Muscle of arm (tissue), 12 donors: ENCODE results near the gene RPL19. TPM values are rescaled to one million over a fixed set of nuclear protein-coding genes. Genes with fewer than 3 reads are reported as not detected.
A peak's percentile ranks its signal among the peaks of the same experiment; 100 is the strongest.
"Not testable (repeated sequence)": the region's sequence is repeated elsewhere in the genome, so short reads cannot be mapped to it uniquely, and the experiment has no call there.

Experiments used
- DNase-seq: peaks from one replicate; pipeline ENCODE4 v3.0.0-alpha.2; 2013
- polyA plus RNA-seq, 12 donors: library from polyadenylated mRNA; unstranded; fragments of 120-200 nt; gene quantifications; one replicate each; pipeline ENCODE4 v1.2.1, GENCODE V29; 2013; ENCODE audit not compliant: insufficient read length in 12 of 12

Gene RPL19
- polyA plus RNA-seq, 12 donors = 1,378 to 2,677 (median 2,441) TPM; not detected in 1

DNA sequence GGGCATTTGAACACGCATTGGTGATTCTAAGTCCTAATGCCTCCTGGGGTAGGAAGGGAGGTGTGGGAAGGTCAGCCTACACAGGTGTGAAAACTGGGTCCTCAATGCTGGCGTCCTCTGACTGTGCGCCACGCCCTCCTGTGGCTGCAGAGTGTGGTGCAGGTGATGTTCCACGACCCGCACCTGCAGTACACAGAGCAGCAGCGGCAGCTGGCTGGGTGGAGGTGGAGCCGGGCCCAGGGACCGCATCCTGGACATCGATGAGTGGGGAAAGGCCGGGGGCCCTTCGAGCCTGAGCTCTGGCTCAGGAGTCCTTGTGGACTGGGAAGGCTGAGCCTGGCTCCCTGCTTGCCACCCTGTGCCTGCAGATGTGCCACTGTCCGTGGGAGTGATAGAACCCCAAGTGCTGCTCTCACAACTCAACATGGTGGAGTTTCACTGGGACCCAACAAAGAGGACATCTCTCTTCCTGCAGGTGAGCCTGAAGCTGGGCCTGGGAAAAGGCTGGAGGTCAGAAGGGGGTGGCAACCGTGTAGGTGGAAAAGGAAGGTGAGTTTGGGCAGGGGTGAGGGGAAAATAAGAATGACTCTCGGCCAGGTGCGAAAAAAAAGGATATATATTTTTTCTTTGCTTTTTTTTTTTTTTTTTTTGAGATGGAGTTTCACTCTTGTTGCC lies 39.7 kb downstream of the RPL19 start:
- no peak for DNase-seq

DNA sequence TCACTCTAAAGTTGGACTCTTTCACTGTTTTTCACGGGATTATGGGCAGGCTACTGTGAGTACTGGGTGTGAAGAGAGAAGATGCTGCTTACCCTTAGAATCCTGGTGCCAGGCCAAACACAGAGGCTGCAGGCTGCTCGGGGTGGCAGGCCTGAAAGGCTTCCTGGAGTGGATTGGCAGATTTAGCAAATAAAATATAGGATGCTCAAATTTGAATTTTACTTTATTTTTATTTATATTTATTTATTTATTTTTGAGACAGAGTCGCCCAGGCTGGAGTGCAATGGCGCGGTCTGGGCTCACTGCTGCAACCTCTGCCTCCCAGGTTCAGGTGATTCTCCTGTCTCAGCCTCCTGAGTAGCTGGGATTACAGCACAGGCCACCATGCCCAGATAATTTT lies 40.5 kb downstream of the RPL19 start:
- DNase-seq = no peak

DNA sequence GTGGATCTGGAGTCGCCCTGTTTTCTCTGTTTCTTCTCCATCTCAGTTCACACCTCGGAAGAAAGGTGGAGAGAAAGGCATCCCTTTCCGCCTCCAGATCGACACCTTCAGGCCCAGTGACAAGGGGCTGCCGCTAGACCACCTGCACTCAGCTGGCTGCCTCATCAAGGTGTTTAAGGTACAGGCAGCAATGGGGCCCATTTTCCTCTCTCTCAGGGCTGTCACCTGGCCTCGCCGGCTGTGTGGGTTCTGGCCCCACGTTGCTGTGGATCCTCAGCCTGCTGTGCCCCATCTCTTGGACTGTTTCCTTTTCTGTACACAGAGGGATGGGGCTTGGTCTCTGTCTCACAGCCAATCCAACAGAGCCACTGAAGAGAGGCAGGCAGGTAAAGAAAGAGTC lies 43.1 kb downstream of the RPL19 start:
- DNase-seq = no peak

DNA sequence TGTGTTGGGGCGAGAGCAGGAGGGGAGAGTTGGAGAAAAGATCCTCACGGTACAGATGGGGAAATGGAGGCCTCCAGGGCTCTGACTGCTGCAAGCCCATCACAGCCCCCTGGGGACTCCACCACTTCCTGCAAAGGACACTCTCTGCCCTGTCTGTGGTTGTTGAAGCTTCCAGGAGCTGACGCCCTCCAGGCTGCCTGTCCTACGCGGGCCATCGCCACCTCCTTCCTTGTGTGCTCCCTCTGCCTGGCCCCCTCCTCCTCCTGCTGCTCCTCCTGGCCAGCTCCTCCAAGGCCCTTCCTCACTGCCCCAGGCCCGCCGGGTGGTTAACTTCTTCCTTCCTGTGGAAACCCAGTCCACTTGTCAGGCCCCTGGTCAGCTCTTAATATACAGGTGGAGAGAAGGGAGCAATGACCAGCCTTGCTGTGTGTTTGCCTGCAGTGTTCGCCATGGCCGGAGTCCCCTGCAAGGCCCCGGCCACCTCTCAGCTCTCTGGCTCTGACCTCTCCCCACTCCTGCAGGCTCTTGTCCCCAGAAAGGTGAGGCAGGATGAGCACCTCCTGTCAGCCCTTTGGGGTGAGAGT lies 44.0 kb downstream of the RPL19 start:
- no peak for DNase-seq

DNA sequence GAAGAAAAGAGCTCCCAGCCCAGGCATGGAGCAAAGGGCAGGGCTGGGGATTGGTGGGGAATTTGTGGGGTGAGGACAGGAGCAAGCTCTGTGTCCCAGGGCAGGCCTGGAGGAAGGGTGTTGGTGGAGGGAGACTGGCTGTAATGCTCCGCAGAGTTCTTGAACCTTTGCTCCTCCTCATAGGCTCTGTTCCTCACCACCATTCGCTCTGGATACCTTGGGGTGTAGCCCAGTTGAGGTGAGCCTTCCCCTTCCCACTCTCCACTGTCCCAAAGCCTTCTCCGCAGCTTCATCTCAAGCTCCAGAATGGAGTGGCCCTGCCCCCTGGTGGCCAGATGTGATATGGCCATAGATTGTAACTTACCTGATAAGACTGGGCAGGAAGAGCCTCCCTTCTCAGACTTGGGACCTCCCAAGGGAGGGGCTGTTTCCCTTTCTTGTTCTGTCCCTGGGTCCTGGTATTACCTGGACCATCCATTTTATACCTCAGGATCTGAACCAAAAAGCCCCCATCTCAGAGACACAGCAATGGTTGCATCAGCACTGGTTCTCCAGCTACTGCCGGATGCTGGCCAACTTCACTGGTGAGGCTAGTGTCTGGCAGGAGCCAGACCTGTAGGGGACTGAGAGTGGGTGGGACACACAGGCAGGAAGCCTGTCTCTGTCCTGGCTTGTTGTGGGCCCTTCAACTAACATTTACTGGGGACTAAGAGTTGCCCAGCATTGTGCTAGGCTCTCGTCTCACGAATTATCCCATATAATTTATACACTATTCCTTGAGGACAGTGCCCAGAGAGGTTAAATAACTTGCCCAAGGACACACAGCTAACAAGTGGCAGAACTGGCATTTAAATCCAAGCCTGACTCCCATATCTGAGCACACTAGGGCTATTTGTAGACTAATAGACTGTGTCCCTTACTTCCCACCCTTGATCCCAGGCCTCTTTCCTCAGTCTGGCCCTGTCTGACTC lies 44.8 kb downstream of the RPL19 start:
- peak; percentile 86 for DNase-seq

DNA sequence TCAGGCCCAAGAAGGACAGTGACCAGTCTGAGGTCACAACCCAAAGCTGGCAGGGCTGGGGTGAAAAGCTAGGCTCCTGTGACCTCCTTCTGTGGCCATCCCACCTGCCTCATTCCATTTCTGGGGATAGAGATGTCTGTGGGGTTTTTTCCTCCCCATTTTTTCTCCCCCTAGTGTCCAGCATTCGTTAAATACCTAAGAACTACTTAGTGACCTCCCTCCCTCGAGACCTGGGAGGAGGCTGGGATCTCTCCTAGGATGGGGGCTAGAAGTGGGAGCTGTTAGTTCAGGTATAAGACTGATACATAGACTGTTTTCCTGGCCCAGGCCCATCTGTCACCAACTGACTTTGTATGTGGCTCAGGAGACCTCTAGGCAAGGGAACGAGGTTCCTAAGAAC lies 46.2 kb downstream of the RPL19 start:
- no peak for DNase-seq

DNA sequence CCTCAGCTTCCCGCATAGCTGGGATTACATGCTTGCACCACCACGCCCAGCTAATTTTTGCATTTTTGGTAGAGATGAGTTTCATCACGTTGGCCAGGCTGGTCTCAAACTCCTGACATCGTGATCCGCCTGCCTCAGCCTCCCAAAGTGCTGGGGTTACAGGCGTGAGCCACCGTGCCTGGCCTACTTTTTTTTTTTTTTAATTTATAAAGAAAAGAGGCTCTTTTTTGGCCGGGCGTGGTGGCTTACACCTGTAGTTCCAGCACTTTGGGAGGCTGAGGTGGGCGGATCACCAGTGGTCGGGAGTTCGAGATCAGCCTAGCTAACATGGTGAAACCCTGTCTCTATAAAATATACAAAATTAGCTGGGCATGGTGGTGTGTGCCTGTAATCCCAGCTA lies 50.0 kb downstream of the RPL19 start:
- DNase-seq = not testable (repeated sequence)

DNA sequence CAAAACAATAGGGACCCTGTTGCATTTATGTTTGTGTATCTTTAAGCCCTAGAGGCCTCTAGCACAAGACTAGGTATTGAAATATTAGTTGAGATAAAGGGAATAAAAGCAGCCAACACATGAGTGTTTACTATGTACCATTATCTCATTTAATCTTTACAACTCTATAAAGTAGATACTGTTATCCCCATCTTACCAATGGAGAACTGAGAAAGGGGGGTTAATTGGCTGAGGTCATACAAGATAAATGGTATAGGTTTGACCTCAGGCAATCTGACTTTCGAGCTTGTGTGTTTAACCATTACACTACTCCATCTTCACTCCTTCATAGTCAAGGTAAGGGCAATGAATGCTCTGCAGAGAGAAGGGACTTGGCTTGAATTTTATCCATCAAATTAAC lies 51.9 kb downstream of the RPL19 start:
- DNase-seq = no peak

DNA sequence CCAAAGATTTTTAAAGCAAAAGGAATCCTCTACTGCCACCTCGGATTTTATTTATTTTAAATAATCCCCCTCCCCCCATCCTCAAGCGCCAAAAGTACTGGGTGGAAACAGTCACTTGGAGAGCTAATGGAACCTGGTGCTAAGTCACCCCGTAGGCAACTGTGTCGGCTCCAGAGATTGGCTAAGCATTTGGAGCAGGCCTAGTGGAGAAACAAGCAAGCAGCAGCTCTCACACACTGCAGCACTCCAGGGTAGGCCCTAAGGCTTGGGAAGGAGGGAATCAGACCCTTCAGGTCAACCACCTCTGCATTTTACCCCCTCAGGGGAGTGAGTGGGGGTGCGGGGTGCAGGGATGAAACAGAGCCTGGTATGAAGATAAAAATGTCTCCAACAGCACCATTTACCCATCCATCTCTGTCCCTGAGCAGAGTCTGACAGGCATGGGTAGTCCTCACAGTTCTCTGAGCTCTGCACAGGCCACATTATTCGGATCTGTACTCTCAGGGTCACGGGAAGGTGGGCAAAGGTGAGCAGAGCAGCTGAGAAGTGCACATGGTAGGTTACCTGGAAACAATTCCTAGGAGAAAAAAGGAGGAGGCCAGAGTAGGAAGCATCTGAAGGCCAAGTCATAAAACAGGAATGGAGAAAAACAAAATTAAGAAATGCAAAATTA lies 52.8 kb downstream of the RPL19 start:
- no peak for DNase-seq

Other genes with a start within 250 kb of the RPL19 start
- not detected for gene FBXO47, start 232.9 kb upstream of the RPL19 start, polyA plus RNA-seq
- 10 to 100 TPM in 5 of 12 donors, 1 to 10 TPM in 6, not detected in 1; 4.3 to 20.4 (median 9.5) TPM for gene PLXDC1, start 48.6 kb upstream of the RPL19 start, polyA plus RNA-seq
- gene ARL5C, start 34.1 kb upstream of the RPL19 start, polyA plus RNA-seq = under 1 TPM in 7 of 12 donors, not detected in 5; 0.20 to 0.93 (median 0.43) TPM
- 100 to 1,000 TPM in 9 of 12 donors, 10 to 100 TPM in 2, not detected in 1; 97.2 to 262 (median 162) TPM for gene CACNB1, start 2.6 kb upstream of the RPL19 start, polyA plus RNA-seq
- gene STAC2, start 25.7 kb downstream of the RPL19 start, polyA plus RNA-seq = under 1 TPM in 10 of 12 donors, not detected in 2; 0.14 to 0.59 (median 0.23) TPM
- gene FBXL20, start 201.3 kb downstream of the RPL19 start, polyA plus RNA-seq = 10 to 100 TPM in 1 of 12 donors, 1 to 10 TPM in 10, not detected in 1; 6.5 to 11.7 (median 7.9) TPM